Stimulated activated CD4-positive, alpha-beta T cell treated with anti-CD3 and anti-CD28 coated beads, TNF-alpha, amount 100 ng/mL, for 48 hours (primary cell): ENCODE measurements around the gene SLC25A33.
"Not testable (repeated sequence)": the region's sequence is repeated elsewhere in the genome, so short reads cannot be mapped to it uniquely, and the experiment has no call there.

Experiments used
- DNase-seq, 3 donors: peaks; one replicate each; pipeline ENCODE4 v3.0.0-alpha.2; 2020; ENCODE audit warnings: low read depth in 3 of 3

The SLC25A33 gene

DNA sequence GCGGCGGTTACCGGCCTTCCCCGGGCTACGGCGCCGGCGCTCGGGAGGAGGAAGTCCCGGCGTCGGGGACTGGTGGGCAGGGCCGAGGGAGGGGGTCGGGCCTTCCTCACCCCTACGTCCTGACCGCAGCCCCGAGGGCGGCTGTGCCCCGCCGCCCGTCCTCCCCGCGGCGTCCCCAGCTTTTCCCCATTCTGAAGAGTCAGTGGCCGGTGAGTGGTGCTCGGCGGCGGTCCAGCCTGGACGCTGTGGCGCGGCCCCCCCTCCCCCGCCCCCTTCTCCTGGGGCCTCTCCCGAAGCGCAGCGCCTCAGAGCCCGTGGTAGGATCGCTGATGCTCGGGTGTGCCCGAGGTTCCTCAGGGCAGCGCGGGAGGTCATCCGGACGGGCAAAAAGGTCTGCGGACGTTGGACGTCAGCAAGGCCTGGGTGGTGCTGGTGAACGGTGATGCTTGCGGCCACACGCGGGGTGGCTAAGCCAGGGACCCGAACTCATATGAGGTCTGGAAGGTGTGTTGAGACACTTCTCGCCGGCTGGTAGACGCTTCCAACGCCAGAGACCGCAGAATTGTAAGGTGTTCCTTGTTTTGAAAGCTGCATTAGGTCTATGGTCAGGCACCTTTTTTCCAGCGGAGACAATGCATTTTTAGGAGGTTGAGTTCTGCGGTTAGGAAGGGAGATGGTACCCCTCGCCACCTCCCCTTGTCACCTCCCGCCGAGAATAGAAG lies 725 bp downstream of the SLC25A33 start:
- DNase-seq = peak in 1 of 3 donors; percentile 41

DNA sequence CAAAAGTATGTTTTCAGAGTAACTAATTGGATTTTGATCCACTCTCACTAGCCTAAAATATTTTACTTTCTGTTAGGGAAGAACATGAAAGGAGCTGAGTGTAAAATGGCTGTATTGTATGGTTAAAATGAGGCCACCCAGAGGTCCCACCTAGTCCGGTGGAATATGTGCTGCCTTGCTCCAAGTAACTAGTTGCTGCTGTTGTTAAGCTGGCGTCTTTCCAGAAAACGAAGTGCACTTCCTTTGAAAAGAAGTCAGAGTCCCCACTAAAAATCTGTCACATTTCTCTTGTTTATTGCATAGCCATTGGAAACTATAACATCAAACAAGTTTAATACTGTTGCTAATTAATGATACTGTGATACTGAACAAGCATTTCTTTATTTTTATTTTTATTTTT lies 3.2 kb downstream of the SLC25A33 start:
- DNase-seq = no peak

DNA sequence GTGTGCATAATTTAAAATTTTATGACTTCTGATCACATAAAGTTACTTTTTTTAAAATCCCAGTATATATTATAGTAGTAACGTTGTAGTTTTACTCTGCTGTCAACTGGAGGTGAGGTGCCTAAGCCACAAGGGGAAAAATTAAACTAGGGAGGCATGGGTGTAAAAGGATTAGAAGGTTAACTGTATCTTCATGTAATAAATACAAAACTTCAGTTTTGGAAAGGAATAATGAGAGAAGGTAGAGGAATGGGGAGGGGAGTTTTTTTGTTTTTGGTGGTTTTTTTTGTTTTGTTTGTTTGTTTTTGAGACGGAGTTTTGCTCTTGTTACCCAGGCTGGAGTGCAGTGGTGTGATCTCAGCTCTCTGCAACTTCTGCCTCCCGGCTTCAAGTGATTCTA lies 5.7 kb downstream of the SLC25A33 start:
- DNase-seq = no peak

DNA sequence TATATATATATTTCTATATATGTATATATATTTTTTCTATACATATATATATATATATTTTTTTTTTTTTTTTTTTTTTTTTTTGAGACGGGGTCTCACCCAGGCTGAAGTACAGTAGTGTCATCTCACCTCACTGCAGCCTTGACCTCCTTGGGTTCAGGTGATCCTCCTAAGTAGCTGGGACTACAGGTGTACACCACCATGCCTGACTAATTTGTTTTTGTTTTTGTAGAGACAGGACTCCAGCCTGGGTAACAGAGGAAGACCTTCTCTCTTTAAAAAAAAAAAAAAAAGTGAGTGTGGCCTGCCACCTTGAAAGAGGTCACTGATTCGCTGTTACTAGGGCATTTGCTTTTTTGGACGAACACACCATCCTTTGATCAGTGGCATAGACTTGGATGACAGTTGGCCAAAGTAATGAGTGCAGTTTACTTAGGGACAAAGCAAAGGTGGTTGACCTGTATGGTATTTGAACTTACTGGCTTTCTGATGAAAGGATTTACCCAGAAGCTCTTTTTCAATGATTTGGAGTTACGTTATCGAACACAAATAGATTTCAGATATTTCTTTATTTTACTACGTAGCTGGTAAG lies 10.8 kb downstream of the SLC25A33 start:
- DNase-seq = no peak

DNA sequence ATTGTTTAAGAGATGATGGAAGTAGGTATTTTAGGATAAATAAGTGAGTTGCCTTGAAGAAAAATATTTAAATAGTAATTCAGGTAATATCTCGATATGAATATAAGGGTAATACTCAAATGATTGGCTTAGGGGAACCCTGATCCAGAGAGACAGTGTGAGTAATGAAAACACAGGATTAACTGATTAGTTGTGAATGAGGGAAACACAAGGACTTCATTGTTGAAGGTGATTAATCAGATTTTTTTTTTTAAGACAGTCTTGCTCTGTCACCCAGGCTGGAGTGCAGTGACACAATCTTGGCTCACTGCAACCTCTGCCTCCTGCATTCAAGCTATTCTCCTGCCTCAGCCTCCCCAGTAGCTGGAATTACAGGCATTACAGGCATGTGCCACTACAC lies 12.7 kb downstream of the SLC25A33 start:
- DNase-seq = no peak

DNA sequence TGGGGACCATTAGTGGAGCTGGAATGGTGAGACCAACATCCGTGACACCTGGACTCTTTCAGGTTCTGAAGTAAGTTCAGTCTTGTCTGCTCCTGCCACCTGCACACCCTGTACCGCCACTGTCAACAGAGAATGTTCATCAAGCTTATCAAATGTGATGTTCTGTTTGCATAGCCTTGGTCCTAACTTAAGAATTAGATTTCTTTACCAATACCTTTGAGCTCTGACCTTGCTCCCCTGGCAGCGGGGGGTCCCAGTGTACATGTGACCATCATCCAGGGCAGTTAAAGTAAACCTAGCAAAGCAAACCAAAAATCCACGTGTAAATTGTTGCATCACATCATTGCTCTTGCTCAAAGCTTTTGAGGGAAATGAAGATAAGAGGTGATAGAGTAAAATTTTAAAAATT lies 14.5 kb downstream of the SLC25A33 start:
- DNase-seq = no peak

DNA sequence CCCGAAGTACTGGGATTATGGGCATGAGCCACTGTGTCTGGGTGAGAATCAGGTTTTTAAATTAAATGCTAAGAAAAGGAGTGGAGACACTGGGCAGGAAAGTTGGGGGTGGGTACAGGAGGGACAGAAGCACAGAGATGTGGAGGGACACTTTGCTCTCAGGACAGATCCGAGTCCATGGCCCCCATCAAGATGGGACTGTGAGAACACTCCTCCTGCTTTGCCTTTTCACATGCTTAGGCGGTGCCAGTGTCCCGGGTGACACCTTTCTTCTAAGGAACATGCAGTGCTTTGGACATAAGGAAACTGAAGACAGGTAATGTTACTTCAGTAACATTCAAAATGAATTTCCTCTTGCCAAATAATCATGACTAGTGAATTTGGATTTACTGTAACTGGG lies 16.7 kb downstream of the SLC25A33 start:
- no peak for DNase-seq

DNA sequence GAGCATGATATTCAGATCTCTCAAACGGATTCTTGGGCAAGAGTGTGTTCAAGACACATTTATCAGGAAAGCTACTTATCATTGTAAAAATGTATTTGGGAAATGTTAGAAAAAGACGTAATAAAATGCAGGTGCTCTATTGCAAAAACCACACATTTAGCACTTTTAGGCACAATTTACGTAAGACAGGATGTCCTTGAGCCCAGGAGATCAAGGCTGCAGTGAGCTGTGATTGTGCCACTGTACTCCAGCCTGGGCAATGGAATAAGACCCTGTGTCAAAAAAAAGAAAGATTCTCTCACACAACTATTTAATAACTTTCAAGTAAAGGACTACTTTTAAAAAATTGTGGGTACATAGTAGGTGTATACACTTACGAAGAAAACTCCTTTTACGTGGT lies 18.4 kb downstream of the SLC25A33 start:
- no peak for DNase-seq

DNA sequence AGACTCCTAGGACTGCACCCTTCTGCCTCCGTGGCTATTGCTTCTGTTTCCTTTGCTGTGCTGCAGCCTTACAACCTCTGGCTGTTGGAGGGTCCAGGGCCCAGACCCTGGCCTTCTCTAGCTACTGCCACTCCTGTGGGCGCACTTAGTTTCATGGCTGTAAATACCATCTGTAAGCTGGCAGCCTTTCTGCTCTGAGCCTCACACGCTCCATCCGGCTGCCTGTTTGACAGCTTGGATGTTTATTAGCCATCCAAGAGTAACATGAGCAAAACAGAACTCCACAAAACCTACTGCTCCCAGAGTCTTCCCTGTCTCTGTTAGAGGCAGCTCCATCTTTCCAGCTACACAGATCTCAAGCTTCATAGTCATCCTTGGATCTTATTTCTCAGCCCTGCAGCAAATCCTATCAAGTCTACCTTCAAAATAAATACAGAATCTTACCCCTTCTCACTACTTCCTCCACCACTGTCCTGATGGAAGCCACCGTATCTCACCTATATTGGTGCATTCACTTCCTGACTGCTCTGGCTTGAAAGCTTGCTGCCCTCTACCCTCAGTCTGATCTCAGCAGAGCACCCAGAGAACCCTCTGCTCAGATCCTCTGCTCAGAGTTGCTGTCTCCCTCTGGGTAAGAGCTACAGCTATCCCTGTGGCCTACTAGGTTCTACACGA lies 19.1 kb downstream of the SLC25A33 start:
- no peak for DNase-seq

DNA sequence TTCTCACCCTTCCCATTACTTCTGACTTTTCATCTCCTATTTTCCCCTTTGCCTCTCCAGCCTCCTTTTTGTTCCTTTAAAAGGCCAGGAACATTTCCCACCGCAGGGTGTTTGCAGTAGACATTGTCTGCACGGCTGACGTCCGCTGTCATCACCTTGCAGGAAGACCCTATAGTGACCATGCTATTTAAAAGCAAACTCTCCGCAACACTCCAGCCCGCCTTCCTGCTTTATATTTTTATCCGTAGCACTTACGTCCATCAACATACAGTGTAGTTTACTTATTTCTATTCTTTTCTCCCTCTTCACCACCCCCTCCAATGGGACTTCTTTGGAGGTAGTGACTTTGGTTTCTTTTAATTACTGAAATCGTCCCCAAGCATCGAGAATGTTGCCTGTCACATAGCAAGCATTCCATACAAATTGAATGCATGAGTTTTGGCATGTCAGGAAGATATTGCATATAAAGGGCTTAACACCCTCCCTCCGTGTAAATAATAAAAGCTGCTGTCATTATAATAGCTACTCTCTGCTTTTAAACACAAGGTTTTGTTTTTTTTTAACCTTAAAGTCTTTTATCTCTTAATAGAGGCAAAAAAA lies 19.8 kb downstream of the SLC25A33 start:
- DNase-seq = no peak

DNA sequence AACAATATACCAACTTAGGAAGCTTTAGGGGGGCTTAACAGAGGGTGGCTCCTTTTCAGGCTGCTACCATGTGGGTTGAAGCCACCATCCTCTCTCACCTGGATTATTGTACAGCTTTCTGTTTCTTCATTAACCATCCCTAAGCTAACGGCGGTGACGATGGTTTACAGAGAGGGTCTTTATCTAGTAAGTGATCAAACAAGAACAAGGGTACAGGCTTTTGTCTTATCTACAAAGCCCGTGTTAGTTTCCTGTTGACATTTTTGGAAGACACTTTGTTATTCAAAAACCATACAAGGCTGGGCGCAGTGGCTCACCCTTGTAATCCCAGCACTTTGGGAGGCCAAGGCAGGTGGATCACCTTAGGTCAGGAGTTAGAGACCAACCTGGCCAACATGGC lies 20.4 kb downstream of the SLC25A33 start:
- no peak for DNase-seq

DNA sequence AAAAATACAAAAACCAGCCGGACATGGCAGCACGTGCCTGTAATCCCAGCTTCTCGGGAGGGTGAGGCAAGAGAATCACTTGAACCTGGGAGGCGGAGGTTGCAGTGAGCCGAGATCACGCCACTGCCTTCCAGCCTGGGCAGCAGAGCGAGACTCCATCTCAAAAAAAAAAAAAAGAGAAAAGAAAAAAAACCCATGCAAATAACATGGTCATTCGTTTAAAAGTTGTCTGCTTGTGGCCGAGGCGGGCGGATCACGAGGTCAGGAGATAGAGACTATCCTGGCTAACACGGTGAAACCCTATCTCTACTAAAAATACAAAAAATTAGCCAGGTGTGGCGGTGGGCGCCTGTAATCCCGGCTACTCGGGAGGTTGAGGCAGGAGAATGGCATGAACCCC lies 20.8 kb downstream of the SLC25A33 start:
- DNase-seq = not testable (repeated sequence)

DNA sequence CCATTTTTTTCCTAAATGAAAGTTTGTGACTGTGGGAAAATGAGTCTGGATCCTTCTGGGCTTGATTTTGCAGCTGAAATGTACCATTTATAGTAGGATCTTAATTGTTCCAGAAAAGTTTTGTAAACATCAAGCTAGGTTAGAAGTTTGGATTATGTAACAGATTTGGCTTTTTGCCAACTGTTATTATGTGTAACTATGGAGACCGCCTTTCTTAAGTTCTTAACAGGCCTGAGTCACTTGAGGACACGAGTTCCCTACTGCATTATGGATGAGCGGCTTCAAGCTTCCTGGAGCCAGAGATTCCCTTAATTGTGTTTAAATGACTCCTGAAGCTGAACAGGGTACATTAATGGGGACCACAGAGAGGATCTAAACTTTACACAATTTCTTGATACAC lies 22.2 kb downstream of the SLC25A33 start:
- no peak for DNase-seq

DNA sequence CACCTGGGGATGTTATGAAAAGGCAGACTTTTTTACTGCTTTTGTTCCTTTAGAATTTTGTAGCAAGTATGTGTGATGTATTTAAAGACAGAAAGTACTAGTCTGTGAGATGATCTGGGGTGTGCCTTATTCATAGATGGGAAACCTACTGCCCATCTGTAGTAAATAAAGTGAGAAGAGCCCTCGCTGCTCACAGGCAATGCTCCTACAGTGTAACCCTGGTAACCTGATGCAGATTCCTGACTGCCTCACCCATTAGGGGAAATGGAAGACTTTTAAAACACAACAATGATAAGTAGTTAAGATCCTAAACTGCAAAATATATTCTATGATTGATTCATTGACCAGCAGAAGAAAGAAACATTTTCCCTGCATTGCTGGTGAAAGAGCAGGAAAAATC lies 30.0 kb downstream of the SLC25A33 start:
- no peak for DNase-seq

DNA sequence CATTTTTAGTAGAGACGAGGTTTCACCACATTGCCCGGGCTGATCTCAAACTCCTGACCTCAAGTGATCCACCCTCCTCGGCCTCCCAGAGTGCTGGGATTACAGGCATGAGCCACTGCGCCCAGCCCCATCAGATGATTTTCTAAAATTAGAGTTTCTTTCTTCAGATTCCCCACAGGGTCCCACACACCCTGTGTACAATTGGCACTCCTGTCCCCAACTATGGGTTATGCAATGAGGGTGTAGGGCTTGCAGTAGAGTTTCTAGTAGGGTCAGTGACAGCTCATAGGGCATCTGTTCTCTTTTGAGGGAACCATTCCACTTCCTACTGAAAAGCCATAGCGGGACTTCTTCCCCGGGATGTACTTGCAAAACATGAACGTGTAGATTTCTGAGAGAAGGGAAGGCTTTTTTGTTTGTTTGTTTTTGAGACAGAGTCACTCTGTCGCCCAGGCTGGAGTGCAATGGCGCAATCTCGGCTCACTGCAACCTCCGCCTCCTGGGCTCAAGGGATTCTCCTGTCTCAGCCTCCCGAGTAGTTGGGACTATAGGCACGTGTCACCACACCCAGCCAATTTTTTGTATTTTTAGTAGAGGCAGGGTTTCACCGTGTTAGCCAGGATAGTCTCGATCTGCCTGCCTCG lies 31.7 kb downstream of the SLC25A33 start:
- not testable (repeated sequence) for DNase-seq

DNA sequence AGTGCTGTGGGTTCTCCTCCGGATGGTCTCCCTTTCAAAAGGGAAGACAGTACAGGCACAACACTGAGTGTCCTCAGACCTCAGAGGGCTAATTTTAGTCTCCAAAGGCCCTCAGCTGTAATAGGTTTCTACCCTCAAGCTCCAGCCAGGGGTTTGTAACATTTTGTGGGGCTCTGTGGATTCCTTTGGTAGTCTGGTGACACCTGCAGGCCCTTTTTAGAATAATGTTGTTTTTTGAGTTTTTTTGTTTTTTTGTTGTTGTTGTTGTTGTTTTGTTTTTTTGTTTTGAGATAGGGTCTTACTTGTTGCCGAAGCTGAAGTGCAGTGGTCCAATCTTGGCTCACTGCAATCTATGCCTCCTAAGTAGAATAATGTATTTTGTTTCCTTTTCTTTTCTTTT lies 34.5 kb downstream of the SLC25A33 start:
- no peak for DNase-seq

DNA sequence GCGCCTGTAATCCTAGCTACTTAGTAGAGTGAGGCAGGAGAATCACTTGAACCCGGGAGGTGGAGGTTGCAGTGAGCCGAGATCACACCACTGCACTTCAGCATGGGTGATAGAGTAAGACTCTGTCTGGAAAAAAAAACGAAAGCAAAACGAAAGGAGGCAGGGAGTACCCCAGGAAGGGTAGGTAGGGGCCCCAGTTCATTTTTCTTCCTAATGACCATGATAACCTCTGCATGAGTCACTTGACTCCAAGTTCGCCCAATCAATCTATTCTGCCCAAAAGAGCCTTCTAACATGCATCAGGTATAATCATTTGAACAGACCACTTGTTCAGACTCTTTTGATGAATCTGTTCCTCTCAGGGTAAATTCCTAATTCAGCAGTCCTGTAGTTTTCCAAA lies 36.2 kb downstream of the SLC25A33 start:
- DNase-seq = no peak

DNA sequence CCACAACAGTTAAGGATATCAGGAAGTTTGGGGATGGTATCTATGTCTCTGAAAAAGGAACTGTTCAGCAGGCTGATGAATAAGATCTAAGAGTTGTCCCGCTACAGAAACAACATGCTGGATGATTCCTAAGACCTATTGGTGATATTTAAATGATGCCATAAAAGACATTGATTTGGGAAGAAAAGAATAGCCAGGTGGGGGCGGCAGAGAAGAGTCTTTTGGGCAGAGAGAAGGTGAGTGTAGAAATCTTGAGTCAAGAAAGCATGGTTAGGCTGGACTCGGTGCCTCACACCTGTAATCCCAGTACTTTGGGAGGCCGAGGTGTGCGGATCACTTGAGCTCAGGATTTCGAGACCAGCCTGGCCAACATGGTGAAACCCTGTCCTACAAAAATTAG lies 37.6 kb downstream of the SLC25A33 start:
- DNase-seq = no peak

DNA sequence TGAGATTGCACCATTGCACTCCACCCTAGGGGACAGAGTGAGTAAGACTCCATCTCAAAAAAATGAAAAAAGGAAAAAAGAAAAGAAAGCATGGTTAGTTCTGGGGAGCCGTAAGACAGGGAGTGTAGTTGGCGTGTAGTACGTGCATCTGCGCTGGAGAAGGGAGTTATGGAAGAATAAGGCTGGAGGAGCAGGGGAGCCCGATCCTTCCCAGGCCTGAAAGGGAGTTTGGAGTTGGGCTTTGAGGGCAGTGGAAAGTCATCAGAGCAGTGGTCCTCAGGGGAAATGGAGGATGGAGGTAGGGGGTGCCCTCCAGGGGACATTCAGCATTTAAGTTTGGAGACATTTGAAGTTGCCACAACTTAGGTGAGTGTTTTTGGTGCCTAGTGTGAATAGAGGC lies 38.2 kb downstream of the SLC25A33 start:
- DNase-seq = no peak

DNA sequence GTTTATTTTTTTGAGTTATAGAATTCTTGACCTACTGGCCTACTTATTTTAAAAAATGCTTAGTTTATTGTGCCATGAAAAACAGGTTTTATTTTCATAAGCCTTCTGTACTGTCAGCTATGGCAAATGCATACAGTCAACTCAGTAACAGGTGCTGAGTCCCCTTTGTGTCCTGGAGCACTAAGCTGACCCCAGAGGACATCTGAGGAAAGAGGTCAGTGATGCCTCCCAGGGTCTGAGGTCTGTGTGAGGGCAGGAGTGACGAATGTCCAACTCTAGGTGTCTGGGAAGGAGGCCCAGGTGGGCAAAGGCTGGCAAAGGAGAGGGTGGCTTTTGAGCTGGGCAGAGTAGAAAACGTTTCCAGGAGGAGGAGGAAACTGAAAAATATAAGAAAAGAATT lies 41.7 kb downstream of the SLC25A33 start:
- DNase-seq = no peak

DNA sequence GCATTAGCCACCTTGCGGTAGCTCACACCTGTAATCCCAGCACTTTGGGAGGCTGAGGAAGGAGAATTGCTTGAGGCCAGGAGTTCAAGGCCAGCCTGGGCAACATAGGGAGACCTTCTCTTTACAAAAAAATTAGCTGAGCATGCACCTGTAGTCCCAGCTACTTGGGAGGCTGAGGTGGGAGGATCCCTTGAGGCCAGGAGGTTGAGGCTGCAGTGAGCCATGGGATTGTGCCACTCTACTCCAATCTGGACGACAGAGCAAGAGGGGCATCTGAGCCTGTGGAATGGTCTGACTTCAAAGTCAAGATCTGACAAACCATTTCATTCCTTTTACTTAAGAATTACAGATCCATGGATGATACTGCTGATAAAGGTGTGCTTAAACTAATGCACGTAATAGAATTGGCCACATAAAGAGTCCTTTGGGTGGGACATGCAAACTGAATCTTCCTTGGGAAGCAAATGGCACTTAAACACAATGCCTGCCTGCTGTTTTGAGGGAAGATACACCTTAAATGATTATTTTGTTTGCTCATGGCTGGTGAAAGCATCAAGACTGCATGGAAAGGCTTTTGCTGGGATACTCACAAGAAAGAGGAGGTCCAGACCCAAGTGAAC lies 47.0 kb downstream of the SLC25A33 start:
- no peak for DNase-seq
